NCI-H1930 (cell line): ENCODE measurements around the gene C8A.

Experiments
- DNase-seq, 2 experiments: peaks; one replicate each; lab custom pipeline; 2025; lab: John Stamatoyannopoulos, UW

The C8A gene

DNA sequence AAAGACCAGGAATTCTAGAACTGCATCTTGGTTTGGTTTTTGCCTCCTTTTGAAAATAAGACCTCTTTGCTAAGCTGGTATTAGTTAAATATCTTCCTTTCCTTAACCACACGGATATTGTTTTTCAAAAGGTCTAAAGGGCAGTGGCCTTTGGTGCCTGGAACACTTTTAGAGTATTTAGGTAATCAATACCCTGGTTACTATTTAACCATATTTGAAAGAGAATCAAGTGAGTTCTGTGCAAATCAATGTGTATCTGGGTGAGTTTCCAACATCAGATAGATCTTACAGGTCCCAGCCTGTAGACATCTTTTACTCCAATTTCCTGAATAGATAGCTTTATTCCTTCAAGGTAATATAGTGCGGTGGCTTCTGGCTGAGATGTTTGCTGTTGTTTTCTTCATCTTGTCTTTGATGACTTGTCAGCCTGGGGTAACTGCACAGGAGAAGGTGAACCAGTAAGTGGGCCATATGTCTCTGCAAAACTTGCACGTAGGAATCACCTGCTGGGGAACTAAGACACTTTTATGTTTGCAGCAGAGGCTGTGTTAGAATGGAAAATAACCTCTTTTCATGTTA, at the start of gene C8A:
Gene C8A (plus strand): TSS at position 277 of the 579 bp plus-strand sequence. CDS start 105 bp downstream, at position 382.
- DNase-seq = no peak

DNA sequence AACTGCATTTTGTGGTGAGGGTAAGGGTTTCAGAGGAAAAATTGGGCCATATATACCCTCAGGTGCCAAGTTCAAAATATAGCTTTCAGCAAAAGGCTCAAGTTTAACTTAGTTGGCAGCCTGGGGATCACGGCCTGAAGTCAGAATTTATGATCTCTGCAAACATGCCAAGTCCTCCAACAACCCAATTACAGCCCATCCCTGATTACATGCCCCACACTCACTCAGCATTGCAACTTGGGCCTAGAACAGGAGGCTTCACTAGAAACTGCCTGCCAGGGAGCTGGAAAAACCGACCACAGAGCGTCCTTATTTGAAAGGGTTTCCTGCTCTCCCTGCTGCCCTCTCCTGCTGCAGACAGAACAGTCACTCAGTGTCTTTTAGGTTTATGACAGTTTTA, 47.8 kb upstream of the C8A start:
- DNase-seq = no peak

DNA sequence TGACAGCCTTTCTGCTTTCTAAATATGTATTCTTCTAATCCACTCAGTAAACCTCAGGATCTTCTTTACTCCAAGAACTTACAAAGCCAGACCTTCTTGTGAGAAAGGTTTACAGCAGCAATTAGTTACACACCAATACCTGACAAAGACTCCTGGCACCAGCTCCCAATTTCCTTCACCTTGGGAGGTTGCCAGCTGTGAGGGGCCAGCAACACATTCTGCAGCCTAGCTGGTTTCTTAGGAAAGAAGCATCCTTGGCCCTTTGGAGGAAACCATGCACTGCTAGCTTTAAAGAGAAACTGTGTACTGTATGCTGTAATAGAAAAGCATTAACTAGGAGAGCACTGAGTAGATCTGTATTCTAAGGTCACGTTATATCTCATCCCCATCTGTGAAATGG, 46.2 kb upstream of the C8A start:
- no peak for DNase-seq

DNA sequence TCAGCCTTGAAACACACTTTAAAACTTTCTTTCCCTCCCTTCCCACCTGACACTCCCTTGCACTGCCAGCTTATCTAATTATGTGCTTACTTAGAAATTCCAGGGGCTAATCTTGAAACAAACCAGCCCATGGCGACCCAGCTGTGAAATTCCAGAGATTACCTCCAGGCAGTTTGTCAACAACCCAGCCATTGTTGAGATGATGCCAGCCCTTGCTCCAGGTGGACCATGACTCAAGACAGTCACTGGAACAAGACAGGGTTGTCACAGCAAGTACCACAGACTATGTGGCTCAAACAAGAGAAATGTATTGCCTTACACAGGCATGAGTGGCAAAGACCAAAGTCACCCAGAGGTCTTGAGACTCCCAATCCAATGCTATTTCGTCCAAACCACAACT, 43.3 kb upstream of the C8A start:
- DNase-seq = no peak

DNA sequence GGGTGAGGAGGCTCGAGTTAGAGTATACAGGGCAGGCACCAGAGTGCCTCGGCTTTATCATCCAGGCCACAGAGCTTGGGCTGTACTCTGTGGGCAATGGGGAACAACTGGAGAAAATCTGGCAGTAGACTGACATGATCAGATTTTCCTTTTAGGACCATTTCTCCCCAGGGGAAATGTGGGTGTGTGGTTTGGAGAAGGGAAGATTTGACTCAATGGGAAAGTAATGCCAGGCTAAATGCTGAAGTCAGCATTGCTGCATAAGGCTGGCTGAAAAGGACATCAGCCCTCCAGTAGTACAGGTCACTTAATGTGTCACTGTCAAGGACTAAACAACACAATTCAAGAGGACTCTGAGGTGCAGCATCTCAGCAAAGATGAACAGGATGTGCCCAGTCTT, 40.4 kb upstream of the C8A start:
- DNase-seq = no peak

DNA sequence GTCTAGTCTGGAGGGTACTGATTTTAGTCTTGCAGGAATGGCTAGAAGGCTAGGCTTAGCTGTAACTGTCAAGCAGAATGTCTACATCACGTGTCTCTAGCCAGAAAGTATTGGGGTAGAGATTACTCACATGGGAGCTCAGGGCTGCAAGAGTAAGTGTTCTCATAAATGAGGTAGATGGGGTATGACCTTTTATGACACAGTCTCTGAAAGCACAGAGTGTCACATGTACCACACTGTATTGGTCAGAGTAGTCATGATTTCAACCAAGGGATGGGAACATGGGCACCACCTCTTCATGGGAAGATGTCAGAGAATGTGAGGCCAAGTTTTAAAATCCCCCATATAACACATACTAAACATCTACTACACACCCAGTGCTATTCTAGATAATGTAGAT, 38.3 kb upstream of the C8A start:
- DNase-seq = no peak

DNA sequence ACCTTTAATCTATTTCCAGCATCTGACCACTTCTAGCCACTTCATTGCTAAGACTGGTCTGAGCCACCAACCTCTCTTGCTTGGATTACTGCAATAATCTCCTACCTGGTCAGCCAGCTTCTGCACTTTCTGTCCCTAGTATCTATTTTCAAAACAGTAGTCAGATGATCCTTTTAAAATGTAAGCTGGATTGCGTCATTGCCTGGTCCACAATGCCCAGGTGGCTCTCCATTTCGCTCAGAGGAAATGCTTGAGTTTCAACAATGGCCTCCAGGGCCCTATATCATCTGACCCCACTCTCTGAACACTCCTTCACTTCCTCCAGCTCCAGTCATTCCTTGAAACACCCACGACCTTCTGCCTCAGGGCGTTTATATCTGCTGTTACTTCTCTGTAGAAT, 37.7 kb upstream of the C8A start:
- DNase-seq = no peak

DNA sequence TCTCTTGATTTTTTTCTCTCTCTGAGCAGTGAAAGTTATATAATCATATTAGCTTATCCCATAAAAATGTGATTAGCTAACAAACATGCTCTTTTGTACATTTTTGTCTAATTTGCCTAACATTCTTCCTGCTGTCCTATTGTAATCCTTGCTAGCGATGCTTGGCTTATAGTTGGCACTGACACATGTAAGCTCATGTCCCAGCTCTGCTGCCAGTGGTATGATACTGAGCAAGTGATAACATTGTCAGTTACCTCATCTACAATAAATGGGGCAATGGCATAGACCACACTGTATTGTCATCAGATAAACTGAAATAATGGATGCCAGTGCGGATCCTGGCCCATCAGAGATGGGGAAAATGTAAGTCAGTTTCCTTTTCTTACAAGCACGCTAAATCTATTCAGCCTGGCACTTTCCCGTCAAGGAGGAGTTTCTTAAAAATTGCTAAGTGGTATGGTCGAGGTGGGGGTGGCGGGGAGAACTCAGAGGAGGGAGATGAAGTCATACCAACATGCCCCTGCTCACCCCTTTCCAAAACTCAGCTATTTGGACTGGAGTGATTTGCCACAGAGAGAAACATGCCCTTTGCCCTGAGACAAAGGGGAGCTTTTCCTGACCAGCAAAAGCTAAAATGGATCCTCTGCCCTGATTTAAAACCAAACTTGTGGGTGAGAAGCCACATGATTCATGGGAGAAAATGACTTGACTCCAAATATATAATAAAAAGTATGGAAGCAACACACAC, 36.7 kb upstream of the C8A start:
- no peak for DNase-seq

DNA sequence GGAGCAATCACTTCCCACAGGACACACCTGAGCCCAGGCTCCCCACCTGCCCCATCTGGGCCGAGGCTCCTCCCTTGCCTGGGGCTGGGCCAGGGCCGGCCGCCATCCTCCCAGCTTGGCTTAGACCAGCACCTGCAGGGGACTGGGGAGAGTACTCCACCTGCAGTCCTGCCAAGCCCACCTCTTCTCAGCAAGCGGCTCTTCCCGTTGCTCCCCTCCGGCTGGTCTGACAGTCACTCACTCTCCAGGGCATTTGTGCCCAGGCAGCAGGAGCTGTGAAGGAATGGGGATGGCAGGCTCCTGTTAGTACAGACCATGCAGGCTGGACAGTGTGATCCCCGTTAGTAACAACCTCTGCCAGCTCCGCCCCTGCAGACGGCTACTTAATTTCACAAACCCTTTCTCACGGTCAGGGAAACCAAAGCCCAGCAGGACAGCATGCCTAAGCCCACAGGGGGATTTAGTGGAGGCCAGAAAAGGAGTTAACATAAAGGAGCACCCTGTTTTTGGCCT, 35.2 kb upstream of the C8A start, which contains the start of gene FYB2:
Gene FYB2 (minus strand): TSS at position 18 of the 513 bp plus-strand sequence. CDS start 114 bp downstream, outside the sequence.
- no peak for DNase-seq

DNA sequence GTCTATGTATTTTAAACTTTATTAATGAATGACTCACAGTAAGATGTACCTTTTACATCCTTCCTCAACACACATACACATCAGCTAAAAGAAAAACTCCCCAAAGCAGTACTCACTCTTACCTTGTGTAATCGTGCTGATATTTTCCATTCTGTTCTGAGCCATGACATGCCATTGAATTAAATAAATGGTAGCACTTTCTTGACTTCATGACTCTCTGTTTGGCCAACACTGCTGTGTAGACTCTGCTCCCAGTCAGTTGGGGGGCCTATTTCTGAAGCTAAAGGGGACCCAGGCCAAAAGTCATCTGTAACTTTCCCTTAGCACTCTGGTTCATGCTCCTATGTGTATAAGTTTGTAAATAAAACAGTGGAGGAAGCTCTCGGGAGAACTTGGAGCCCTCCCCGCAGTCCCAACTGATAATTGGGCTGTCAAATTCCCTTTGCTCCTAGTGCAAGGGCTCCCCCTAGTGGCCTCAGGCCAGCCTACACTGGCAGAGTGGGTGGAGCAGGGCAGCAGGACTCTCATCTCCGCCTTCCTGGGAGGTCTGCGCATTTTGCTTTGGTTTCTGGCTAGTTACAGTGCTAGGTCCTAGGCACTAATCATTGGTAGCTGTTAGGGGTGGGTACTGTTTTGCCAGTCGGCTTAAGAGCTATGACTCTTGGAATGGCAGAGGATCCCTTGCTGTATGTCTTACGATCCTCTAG, 33.7 kb upstream of the C8A start:
- DNase-seq = peak; percentile 26 to 60

DNA sequence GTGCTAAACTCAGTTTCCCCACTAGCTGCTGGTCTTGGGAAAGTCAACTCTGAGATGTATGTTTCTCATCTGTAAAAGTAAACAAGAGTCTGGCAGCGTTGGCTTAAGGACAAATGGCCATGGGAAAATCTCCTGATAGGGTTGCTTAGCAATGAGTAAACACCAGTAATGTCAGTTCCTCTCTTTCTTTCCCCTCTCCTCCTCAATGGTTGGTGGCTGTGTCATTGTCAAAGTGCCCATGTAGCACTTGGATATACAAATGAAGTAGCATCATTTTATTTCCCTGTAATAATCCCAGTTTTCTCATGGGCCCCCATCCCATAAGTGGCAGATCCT, 33.2 kb upstream of the C8A start:
- no peak for DNase-seq

DNA sequence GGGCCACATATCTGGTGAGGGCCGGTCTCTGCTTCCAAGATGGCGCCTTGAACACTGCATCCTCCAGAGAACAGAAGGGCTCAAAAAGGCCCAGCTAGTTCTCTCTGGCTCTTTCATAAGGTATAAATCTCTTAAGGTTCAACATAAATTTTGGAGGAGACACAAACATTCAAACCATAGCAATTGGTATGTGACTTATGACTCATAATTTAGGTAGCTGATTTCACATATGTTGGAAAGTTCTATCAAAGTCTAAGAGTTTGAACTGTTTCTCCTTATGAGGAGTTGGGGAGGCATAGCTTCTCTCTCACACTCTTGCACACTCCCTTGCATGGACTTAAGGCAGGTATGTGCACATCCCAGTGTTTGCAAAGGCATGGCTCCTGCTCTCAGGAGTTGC, 30.3 kb upstream of the C8A start:
- DNase-seq = no peak

DNA sequence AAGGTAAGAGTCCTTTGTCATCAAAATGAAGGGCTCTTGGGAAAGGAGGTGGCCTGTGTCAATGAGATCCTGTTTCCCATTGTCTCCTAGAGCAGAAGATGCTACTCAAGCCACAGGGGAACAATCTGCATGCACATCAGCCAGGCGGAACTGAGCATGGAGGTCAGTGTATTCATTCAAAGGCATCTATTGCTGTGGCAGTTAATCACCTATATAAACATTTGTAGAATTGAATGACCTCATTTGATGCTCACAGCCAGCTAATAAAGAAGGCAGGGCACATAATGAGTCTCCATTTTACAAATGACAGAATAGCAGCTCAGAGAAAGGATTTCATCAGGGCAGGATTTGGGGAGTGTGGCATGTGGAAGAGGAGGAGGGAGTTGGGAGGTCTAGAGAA, 29.7 kb upstream of the C8A start:
- DNase-seq = peak; percentile 58 to 79

DNA sequence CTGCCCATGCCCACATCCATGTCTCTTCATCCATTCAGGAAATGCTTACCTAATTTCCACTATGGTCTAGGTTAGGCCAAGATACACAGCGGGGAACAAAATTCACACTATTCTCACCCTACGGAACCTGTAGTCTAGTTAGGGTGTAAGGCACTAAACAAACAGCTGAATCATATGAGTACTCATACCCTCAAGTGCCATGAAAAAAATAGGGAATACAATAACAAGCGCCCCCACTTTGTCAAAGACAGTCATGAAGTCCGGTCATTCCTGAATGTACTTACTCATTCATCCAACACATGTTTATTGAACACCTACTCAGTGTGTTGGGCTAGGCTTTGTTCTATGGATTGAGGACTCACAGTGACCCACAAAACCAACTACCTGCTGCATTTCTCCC, 29.2 kb upstream of the C8A start:
- no peak for DNase-seq

DNA sequence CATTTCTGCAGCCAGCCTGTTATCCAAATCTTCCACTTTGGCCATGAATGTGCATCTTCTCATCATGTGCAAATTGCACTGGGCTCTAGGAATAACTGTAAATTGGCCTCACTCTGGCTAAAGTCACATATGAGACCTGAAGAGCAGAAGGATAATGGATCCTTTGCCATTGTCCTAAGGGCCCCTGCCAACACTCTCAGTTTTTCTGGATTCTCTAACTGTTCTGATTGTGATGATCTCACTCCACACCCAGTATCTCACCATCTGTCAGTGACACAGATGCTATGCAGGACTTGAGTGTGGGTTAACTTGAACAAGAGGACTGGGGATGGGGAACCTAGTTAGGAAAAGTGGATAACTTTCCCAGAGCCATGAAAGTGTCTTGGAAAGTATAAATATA, 26.9 kb upstream of the C8A start:
- no peak for DNase-seq

DNA sequence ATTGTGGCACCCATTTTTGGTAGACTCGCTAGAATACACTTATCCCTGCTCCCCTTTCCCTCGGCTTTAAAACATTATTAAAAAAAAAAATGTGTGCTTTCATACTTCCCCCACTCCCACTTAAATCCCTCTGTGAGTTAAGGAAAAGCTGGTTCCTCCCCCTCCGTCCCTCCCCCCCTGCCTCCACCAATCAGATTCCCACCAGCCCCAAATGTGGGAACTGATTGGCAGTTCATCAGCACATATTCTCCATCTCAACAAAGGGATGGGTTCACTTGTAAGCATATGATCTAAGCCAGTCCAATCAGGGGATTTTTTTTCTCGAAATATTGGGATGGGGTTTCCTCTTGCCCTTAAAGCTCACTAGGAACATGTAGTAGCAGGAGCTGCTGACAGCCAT, 24.5 kb upstream of the C8A start:
- DNase-seq = no peak

DNA sequence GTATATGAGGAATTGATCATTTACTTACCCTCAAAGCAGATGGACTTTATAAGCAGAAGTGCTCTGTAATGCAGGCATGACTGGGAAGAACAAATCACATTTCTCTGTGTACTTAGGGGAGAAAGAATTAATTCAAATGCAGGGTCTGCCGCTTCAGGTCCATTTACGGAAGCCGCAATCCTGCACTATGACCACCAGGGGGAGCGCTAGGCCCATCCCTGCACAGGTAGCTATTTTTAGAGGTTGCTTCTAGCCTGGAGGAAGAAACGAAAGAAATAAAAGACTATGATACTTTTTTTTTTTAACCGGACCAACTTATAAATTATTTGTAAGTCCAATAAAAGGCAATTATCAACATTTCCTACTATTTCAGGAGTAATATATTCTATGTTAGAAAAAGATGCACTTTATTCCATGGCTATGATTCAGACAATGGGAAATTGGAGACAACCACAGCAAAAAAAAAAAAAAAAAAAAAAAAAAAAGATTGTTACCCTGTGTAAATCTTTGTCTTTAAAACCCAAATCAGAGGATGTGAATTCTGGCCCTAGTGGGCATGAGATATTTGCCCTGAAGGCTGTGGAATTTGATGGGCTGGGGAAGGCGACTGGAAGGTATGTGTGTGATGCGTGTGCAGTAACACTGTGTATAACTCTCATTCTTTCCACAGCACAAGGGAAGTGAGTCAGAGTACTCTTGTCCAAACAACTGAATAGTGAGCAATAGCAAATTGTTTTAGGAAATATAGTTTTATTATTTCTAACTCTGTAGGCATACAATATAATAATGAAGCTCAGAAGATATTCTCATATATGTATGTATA, 22.5 kb upstream of the C8A start:
- peak in 1 of 2 experiments; percentile 61 for DNase-seq

DNA sequence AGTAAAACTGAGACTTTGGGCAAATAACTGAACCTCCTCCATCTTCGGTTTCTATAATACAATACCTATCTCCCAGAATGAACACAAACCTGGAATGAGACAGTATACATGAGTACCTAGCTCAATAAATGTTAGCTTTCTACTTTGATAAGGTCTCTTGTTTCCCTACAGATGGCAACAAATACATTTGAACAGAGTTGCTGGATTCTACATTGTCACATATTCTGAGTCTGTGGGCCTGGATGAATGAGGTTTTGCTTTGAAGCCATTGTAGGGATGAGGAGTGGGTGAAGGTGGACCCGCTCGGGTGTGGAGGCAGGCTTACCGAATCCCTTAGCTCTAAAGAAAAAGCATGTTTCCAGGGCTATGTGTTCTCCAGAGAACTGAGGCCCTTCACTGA, 21.5 kb upstream of the C8A start:
- DNase-seq = no peak

DNA sequence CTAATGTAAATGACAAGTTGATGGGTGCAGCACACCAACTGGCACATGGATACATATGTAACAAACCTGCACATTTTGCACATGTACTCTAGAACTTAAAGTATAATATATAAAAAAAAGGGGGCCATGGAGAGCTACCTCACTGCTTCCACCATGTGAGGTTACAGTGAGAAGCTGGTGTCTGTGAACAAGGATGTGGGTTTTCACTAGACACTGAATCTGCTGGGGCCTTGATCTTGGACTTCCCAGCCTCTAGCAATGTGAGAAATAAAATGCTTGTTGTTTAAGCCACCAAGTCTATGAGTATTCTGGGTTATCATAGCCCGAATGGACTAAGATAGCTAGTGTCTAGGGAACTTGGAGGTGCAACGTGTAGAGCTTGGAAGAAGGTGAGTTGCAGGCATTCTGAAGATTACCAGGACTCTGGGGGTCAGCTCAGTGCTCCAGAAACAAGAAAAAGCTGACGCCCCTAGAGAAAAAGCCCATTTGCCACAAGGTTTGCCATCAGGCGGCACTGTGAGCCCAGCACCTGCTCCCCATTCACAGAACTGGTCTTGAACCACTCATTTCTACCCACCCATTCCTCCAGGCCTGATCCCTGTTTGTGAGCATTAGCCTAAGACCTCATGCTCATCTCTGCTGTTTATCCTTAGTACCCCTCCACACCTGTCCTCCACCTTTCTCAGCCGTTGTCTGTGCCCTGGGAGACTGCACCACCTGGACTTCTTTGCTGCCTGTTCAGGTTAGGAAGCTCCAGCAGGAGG, 20.3 kb upstream of the C8A start:
- no peak for DNase-seq

DNA sequence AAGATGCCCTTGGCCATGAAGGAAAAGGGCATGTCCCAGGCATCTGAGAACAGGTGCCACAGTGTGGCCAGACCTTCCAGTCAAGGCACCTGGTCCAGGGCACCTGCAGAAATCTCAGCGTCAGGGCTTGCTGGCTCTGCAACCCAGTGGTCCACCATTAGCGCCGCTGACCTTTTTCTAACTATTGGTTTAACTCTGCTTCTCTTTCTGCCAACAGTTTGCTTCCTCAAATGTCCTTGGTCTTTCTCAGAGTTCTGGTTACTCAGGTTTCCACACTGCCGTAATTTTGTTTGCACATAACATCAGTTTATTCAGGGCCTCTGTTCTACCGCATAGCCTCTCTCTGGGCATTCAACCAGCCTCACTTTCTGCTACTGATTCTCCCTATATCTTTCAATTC, 18.9 kb upstream of the C8A start:
- no peak for DNase-seq

DNA sequence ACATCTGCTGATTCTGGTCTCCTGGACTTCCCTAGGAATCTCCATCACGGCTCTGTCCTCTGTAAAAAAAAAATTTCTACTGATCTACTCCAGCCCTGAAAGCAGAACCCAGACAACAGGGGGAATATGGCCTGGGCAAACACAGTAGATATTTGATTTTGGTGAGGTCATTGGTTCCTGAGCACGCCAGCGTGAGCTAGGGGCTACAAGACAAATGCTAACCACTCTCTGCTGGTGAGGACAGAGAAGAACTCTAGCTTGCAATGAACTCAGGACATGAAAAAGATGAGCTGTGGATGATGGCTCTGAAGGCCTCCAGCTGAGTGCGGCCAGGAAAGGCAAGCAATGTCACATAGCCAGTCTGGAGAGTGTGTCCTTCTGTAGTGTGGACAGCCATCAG, 18.2 kb upstream of the C8A start:
- DNase-seq = no peak
